Measurements from ENCODE around the gene C12orf75.

DNA sequence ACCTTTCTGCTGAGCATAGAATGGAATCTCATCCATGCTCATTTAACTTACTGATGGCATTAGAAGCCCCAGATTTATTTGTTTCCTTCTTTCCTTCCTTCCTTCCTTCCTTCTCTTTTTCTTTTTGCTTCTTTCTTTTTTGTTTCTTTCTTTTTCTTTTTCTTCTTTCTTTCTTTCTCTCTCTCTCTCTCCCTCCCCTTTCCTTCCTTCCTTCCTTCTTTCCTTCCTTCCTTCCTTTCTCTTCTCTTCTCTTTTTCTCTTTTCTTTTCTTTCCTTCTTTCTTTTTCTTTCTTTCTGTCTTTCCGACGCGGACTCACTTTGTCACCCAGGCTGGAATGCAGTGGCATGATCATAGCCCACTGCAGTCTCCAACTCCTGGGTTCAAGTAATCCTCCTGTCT lies 55.9 kb downstream of the C12orf75 start:
- TF ChIP-seq, protein P1, sequence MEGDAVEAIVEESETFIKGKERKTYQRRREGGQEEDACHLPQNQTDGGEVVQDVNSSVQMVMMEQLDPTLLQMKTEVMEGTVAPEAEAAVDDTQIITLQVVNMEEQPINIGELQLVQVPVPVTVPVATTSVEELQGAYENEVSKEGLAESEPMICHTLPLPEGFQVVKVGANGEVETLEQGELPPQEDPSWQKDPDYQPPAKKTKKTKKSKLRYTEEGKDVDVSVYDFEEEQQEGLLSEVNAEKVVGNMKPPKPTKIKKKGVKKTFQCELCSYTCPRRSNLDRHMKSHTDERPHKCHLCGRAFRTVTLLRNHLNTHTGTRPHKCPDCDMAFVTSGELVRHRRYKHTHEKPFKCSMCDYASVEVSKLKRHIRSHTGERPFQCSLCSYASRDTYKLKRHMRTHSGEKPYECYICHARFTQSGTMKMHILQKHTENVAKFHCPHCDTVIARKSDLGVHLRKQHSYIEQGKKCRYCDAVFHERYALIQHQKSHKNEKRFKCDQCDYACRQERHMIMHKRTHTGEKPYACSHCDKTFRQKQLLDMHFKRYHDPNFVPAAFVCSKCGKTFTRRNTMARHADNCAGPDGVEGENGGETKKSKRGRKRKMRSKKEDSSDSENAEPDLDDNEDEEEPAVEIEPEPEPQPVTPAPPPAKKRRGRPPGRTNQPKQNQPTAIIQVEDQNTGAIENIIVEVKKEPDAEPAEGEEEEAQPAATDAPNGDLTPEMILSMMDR (conservative IDR thresholded peaks at IDR 0.05): no peak
- TF ChIP-seq ZFX (IDR thresholded peaks at IDR 0.05): no peak
